DLD1 (cell line): ENCODE data around the gene ARTN.

Source experiments
- in situ Hi-C: cut with HindIII; loops from 2 replicates; pipeline ENCODE4 v1.10.0; 2017; ENCODE audit warnings: low sequenced_read_pairs

Gene ARTN

GRCh38 chr1:43947061-43947873 is 13.7 kb downstream of the ARTN start:
- in situ Hi-C loops = no loop called here

GRCh38 chr1:43947874-43948437 is 14.4 kb downstream of the ARTN start:
- in situ Hi-C loops = no loop called here

- in situ Hi-C loops = loop anchor here (5.0 kb wide), 1 partner anchor 187 kb away; no protein-coding TSS in a partner anchor
Measured at GRCh38 chr1:43949678-43950077, 16.1 kb downstream of the ARTN start.

GRCh38 chr1:43951021-43951985 is 17.7 kb downstream of the ARTN start:
- in situ Hi-C loops = loop anchor here (5.0 kb wide), 1 partner anchor 189 kb away; no protein-coding TSS in a partner anchor

GRCh38 chr1:43952731-43953346 is 19.2 kb downstream of the ARTN start:
- in situ Hi-C loops = loop anchor here (5.0 kb wide), 1 partner anchor 191 kb away; no protein-coding TSS in a partner anchor

DNA sequence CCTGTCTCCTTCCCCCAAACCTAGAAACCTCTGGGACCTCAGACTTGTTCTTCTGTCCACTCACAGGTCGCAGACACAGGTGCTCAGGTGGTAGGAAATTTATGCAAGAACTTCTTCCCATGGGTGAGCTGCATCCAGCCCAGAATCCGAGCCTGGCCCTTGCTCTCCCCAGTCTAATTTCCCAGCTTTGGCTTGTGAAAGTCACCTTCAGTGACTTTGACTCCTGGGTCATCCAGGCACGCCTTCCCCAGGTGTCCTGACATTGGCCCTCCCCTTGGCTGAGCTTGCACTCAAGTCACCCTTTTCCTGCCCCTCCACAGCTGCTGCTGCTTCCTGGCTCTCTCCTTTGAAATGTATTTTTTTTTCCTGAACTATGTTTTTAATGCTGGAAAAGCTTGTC is 19.8 kb downstream of the ARTN start:
- in situ Hi-C loops = loop anchor here (5.0 kb wide), 1 partner anchor 191 kb away; no protein-coding TSS in a partner anchor

- in situ Hi-C loops = loop anchor here (5.0 kb wide), 1 partner anchor 192 kb away; no protein-coding TSS in a partner anchor
Measured at GRCh38 chr1:43954036-43954435, 20.4 kb downstream of the ARTN start.

DNA sequence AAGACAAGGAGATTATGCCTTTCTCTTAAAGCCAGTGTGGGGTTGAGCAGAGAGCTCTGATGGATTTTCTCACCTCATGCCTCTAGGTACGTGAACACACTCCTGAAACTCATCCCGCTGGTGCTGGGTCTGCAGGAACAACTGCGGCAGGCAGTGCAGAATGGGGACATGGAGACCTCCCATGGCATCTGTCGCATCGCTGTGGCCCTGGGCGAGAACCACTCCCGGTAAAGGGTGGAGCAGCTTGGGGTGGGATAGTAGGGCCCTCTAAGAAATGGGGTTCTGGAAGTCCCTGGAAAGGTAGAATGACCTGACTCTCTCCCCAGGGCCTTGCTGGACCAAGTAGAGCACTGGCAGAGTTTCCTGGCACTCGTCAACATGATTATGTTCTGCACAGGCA is 22.6 kb downstream of the ARTN start:
- in situ Hi-C loops = no loop called here

DNA sequence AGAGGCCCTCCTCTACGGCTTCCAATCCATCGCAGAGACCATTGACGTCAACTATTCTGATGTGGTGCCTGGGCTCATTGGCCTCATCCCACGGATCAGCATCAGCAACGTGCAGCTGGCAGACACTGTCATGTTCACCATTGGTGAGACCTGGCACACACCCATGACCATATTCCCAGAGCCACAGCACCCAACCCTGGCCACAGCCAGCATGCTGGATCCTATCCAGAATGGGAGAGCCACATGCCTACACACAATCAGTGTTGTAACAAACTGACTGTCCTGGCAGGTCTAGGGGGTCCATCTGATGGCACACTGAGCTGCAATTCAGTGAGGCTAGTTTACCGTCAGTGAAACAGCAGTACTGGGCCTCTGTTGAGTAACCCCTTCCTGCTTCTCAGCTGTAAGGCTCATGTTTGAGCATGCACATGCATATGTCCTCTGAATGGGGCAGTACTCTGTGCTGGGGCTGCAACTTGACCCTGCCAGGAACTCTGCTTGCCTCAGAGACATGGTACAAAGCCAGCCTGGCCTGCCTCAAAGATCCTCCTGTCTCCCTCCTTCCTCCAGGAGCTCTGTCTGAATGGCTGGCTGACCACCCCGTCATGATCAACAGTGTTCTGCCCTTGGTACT is 23.9 kb downstream of the ARTN start:
- in situ Hi-C loops = no loop called here

- in situ Hi-C loops = no loop called here
Measured at GRCh38 chr1:43958351-43959255, 25.0 kb downstream of the ARTN start.

GRCh38 chr1:43960798-43961197 is 27.2 kb downstream of the ARTN start:
- in situ Hi-C loops = no loop called here

DNA sequence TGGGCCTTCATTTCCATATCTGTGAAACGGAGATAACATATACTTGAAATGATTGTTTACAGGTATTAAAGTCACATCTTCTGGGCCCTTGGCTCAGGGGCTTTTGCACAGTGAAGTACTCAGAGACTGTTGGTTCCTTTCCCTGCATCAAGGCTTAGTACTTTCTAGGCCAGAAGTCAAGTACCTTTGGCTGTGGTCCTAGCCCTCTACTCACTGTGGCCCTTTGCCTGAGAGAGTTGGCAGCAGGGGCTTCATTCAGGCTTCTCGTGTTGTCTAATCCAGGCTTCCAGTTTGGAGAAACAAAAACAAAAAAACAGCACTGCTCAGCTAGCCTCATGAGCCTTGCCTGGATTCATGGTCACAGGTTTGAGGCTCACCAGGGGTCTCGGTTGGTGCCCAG is 28.1 kb downstream of the ARTN start:
- in situ Hi-C loops = no loop called here

DNA sequence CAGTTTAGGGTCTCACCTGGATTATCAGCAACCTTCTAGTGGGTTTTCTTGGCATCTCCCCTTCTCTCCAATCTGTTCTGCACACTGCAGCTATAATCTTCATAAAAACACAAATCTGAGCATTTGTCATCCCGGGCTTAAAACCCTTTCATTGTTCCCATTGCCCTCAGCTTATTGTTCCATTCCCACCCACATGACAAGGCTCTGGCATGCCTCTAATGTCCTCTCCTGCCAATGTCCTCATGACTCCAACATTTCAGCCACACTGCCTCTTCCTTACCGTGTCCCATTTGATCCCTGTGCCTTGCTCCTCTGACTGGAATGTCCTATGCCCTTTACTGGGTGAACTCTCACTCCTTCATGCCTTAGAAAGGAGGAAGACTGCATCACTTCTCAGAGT is 28.7 kb downstream of the ARTN start:
- in situ Hi-C loops = no loop called here

GRCh38 chr1:43963006-43963405 is 29.4 kb downstream of the ARTN start:
- in situ Hi-C loops = no loop called here

GRCh38 chr1:43963890-43964289 is 30.3 kb downstream of the ARTN start:
- in situ Hi-C loops = no loop called here

DNA sequence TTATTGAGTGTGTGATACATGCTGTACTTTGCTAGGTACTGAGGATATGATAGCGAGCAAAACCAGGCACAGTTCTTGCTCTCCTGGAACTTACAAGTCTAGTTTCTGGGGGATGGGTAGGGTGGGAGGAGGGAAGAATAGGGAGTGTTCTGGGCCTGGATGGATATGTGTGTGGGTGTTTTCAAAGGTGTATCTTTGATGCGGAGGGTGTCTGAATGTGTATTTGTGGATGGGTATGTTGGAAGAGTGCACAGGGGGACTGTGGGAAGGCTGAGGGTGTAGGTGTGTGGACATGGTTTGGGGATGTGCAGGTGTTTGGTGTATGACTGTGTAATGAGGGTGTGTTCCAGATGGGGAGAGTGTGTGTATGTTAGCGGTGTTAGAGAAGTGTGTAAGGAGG is 31.7 kb downstream of the ARTN start:
- in situ Hi-C loops = no loop called here

GRCh38 chr1:43968348-43968948 is 34.8 kb downstream of the ARTN start:
- in situ Hi-C loops = no loop called here

DNA sequence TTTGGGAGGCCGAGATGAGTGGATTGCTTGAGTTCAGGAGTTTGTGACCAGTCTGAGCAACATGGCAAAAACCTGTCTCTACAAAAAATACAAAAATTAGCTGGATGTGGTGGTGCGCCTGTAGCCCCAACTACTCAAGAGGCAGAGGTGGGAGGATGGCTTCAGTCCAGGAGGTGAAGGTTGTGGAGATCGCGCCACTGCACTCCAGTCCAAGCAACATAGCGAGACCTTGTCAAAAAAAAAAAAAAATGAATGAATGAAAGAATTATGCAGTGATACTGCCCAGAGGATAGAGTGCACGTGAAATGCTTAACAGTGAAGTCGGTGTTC is 35.8 kb downstream of the ARTN start:
- in situ Hi-C loops = no loop called here
